HG03469 (cell line): ENCODE results near the gene ZNF613.
"Not testable (repeated sequence)": the region's sequence is repeated elsewhere in the genome, so short reads cannot be mapped to it uniquely, and the experiment has no call there.

ENCODE experiments used
- ATAC-seq: cut with Tn5 transposase; IDR thresholded peaks from one replicate; pipeline ENCODE4 v1.9.1; 2021; ENCODE audit warnings: mild to moderate bottlenecking, moderate library complexity, moderate number of reproducible peaks; ENCODE audit not compliant: unreplicated experiment

Gene ZNF613

DNA sequence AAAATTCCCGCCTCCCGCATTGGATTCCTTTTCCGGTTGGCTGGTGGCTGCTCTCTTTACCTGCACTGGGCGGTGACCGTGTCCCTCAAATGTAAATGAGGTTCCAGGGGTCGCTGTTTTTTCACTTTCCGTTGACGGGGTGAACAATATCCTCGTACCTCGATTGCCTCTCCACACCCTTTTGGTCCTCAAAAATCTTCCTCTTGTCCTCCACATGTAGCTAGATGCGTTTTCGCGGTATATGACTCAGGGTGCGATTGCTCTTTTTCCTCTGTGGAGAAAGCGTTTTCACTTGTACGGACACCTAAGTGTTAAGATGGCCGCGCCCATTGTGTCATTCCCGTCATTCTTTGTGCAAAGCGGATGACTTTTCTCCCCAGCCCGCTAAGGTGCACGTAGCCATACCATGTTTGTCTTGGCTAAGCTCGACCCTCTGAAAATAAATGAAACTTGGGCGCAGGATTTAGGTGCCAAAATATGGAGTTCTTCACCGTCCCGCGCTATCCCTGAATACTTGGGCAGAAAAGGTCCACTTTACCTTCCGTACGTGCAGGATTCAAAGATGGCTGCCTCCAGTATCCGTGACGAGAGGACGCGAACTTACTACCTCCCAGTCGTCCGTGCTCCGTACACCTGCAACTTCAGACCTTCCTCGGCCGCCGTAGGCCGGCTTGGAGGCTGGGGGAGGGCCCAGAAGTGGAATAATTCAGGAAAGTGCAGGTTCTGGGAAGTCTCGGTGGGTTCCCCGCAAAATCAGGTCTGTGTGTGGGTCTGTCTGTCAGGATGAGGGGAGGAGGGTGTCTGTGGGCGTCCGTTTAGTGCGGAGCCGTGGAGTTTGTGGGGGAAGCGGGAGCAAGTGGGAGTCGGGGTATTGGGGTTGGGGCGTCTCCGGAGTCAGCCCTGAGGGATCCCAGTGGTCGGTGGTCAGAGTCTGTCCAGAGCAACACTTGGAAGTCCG, at the start of gene ZNF613:
Gene ZNF613, plus strand, starts transcription at position 689 of the 958 bp plus-strand sequence. CDS start 8,749 bp downstream, outside the sequence.
- ATAC-seq: no peak

DNA sequence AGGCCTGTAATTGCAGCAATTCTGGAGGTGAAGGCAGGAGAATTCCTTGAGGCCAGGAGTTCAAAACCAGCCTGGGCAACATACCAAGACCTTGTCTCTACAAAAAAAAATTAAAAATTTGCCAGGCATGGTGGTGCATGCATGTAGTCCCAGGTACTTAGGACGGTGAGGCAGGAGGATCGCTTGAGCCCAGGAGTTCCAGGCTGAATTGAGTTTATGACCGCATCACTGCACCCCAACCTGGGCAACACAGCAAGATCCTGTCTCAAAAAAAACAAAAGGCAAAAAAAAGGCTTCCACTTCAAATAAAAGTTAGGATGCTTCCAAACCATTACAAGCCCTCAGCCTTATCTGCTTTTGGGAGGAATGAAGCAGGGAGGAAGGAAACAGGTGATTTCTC, 44.8 kb upstream of the ZNF613 start:
- no peak for ATAC-seq

DNA sequence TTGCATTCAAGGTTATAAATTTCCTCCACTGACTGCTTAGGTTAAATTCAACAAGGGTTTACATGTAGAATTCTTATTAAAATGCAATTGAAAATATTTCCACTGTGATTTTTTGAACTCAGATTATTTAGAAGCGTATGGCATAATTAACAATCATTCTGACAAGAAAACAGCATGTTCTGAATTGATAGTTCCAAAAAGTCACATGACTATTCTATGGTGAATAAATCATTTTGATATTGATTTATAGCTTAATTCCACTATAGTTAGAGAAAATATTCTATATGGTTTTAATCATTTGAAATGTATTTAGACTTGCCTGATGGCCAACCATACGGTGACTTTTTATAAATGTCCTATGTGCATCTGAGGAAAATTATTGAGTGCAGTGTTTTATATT, 42.6 kb upstream of the ZNF613 start:
- ATAC-seq: no peak

DNA sequence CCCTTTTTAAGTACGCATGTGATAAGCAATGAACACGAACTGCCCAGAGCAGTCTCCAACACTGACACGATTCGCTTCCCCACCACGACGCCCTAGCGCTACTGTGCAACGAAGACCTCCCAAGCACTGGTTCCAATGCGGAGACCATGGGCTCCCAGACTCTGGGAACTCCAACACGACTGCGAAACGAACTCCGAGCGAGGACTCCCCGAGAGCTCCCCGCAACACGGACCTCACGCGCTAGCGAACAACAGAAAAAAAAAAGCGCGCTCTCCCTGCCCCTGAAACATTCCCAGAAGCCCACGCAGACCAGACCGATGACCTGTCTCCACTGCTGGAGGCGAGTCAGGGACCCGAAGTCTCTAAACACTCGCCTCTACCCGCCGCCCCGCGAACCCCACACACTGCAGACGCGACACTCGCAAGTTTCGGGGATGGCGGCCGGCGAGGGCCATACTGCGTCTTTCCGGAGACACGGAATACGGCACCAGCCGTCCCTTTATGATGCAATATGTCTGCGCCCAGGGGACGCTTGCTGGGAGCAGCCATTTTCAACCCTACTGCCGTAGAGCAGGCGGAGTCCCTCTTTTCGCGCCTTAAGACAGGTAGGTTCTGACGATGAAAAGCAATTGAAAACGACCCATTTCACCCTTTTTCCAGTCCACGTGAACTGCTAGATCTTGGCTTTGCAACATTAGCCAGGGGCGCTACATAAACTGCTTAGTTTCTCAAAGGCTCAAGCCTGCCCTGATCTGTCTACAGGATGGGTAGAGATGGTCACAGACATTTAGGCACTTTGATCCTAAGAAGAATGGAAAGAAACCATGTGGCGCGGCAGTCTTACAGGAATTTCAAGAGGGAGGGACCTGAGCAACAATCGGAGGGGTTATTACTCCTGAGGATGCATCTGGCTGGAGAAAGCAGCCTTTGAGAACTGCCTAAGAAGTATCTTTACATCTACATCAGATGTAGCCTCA, 39.5 kb upstream of the ZNF613 start, which contains the start of gene ZNF577:
Gene ZNF577, minus strand, starts transcription at position 430 of the 977 bp plus-strand sequence. CDS start 7,569 bp downstream, outside the sequence.
- ATAC-seq: no peak

DNA sequence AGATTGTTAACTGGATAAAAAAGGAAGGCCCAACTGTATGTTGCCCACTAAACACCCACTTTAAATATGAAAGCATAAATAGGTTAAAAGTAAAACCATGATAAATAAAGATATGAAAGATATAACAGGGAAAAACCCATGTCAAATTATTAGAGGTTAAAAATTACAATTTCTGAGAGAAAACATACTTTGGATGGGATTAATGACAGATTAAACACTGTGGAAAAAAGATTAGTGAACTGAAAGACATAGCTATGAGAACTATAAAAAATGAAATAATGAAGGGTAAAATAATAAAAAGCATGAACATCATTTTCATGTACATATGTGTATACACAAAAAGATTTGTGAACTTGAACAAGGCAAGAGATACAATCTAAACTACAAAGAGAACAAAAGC, 37.3 kb upstream of the ZNF613 start:
- no peak for ATAC-seq

DNA sequence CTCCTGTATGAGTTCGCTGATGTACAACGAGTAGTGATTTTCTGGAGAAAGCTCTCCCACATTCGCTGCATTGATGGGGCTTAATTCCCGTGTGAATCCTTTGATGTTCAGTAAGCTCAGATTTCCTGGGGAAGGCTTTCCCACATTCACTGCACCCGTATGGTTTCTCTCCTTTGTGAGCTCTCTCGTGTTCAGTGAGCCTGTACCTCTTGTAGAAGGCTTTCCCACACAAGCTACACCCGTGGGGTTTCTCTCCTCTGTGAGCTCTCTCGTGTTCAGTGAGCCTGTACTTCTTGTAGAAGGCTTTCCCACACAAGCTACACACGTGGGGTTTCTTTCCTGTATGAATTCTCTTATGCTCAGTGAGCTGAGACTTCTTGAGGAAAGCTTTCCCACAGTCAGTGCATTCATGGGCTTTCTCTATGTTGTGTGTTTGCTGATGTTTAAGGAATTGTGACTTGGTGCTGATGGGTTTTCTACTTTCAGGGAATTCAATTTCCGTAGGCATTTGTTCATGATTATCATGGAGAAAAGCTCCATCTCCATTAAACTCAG, 36.0 kb upstream of the ZNF613 start:
- no peak for ATAC-seq

DNA sequence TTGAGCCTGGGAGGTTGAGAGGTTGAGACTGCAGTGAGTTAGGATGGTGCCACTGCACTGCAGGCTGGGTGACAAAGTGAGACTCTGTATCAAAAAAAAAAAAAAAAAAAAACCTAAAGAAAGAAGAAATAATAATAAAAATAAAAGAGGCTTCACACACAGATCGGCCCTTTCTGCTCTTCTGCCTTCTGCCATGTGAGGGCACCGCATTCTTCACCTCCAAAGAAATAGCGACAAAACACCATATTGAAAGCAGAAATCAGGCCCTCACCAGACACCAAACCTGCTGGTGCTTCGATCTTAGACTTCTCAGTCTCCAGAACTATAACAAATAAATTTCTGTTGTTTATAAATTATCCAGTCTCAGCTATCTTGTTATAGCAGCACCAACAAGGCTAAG, 25.4 kb upstream of the ZNF613 start:
- ATAC-seq: no peak

DNA sequence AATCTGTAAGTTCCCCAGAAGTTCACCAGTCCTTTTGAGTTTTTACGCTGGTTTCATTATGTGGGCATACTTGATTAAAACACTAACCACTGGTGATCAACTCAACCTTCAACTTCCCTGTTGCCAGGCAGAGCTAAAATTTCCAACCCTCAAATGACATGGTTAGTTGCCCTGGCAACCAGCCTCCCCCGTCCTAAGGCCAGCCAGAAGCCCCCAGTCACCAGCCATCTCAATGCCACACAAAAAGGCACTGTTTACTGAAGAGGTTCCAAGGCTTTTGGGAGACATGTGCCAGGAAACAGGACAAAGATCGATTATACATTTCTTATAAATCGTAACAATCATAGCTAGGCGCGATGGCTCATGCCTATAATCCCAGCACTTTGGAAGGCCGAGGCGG, 24.1 kb upstream of the ZNF613 start:
- no peak for ATAC-seq

DNA sequence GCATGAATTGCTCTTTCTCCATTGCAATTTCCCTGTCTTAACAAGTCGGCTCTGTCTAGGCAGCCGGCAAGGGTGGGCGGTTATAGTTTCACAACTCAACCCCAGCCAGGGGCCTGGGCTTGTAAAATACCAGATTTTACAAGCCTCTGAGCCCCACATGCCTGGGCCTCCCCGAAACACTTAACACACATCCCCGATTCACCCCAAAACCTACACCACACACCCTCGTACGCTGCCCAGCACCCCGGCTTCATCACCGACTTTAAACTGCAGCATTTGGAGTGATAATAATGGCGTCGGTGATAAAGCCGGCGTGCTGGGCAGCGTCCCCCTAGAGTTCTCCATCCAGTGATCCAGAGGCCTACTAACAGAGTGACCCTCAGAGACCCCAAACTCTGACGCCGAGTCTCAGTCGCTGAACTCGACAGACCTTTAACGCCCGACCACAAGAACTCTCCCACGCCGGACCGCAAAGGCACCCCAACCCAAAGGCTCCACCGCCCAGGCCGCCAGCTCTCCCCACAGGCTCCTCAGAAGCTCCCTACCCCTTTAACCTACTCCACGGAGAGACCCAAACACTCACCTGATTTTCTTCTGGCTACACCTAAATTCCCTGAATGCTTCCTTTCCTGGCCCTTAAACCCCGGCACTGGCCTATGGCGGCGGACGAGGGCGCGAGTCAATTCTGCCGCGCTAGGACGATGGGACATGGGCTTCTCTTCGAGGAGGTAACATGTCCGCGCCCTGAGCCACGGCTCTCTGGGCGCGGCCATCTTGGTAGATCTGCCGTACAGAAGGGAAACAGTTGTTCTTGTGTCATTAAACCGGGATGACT, 22.7 kb upstream of the ZNF613 start, which contains the start of gene ZNF649:
Gene ZNF649, minus strand, starts transcription at position 687 of the 835 bp plus-strand sequence. CDS start 4,910 bp downstream, outside the sequence.
- ATAC-seq: no peak

DNA sequence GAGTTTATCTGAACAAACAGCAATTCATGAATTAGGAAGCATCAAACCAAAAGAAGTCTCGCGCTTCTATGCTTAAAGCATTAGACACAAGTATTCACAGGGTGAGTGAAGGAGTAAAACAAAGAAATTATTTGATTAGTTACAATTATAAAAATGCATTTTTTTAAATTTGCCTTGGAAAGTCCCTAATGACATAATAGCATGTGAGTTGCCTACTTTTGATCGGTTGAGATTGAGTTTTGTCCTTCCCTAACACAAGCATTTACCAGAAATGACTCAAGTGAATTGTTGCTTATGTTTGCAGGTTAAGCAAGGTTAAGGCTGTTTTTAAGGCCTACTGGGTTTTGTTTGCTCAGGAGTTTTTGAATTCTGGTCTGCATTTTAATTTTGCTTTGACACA, 22.1 kb upstream of the ZNF613 start:
- ATAC-seq: no peak

DNA sequence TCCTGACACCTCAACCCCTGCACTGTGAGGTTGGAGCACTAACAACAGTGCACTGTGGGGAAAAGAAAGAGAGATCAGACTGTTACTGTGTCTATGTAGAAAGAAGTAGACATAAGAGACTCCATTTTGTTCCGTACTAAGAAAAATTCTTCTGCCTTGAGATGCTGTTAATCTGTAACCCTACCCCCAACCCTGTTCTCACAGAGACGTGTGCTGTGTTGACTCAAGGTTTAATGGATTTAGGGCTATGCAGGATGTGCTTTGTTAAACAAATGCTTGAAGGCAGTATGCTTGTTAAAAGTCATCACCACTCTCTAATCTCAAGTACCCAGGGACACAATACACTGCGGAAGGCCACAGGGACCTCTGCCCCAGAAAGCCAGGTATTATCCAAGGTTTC, 21.6 kb upstream of the ZNF613 start:
- ATAC-seq: not testable (repeated sequence)

DNA sequence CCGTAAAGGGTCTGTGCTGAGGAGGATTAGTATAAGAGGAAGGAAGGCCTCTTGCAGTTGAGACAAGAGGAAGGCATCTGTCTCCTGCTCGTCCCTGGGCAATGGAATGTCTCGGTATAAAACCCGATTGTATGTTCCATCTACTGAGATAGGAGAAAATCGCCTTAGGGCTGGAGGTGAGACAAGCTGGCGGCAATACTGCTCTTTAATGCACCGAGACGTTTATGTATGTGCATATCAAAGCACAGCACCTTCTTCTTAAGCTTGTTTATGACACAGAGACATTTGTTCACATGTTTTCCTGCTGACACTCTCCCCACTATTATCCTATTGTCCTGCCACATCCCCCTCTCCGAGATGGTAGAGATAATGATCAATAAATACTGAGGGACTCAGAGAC, 21.2 kb upstream of the ZNF613 start:
- not testable (repeated sequence) for ATAC-seq

DNA sequence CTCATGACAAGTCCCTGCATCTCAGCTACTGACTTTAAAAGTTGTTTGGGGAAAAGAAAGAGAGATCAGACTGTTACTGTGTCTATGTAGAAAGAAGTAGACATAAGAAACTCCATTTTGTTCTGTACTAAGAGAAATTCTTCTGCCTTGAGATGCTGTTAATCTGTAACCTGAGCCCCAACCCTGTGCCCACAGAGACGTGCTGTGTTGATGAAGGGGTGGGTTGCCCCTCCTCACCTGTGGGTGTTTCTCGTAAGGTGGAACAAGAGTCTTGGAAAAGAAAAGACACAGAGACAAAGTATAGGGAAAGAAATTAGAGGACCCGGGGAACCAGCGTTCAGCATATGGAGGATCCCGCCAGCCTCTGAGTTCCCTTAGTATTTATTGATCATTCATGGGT, 19.3 kb upstream of the ZNF613 start:
- ATAC-seq: not testable (repeated sequence)

DNA sequence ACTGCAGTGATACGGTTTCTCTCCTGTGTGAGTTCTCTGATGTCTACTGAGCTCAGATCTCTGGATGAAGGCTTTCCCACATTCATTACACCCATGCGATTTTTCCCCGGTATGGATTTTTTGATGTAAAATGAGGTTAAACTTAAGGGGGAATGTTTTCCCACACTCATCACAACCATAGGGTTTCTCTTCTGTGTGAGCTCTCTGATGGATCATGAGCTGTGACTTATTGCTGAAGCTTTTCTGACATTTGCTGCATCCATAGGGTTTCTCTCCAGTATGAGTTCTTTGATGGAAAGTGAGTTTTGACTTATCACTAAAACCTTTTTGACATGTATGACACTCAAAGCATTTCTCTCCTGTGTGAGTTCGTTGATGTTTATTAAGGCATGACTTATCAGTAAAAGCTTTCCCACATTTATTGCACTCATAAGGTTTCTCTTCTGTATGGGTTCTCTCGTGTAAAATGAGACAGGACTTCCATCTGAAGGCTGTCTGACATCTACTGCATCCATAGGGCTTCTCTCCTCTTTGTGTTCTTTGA, 11.9 kb upstream of the ZNF613 start:
- no peak for ATAC-seq

DNA sequence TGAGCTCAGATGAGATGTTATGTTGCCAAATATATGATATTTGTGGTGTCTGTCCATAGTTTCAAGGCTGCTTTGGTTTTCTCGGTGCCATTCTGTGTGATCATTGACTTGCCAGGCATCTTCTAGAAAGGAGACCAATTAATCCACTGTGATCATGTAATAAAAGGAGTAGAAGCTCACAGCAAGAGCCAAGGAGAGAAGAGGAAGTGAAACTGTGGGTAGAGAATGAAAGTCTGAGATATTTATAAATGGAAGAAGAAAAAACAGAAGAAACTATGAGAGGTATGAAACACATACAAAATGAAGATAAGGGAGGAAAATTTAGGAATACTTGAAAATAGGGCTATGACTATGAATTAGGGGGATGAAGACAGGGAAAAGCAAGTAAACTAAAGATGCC, 11.1 kb upstream of the ZNF613 start:
- no peak for ATAC-seq

DNA sequence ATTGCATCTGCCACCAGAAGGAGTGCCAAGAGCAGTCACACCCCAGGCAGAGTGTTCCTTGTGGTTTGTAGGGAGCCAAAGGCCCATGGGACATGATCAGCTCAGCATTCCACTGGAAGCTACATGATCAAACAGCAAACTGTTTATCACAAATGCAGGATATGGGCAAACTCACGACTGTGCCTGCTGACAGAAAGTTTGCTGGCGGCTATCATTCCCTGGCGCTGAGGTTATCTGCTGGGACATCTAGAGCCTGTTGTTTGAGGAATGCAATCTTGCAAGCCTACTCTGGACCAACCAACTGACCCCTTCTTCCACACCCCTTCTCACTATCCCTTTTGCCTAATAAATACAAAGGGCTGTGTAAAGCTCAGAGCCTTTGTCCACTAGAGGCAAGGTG, 7.7 kb upstream of the ZNF613 start:
- ATAC-seq: no peak

DNA sequence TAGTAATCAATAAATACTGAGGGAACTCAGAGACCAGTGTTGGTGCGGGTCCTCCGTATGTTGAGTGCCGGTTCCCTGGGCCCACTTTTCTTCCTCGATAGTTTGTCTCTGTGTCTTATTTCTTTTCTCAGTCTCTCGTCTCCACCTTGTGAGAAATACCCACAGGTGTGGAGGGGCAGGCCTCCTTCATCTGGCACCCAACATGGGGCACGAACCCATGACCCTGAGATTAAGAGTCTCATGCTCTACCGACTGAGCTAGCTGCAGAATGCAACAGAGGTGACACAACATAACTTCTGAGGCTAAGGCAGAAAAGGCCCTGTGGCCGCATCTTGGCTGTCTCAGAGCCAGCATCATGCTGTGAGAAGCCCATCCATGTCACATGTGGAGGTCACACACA, 5.3 kb upstream of the ZNF613 start:
- no peak for ATAC-seq

DNA sequence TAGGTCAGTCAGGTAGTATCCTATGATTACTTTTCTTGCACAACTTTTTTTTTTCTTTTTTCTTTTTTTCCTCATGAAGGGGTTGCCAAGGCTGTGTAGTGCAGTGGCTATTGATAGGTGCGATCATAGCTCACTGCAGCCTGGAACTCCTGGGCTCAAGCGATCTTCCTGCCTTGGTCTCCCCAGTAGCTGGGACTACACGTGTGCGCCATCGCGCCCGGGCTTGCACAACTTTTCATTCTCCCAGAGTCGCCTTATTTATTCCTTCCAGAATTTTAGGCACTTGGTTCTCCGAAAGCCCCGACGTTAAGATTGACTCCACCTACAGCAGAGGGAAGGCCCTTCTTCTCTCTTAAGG, 867 bp upstream of the ZNF613 start:
- ATAC-seq: no peak

DNA sequence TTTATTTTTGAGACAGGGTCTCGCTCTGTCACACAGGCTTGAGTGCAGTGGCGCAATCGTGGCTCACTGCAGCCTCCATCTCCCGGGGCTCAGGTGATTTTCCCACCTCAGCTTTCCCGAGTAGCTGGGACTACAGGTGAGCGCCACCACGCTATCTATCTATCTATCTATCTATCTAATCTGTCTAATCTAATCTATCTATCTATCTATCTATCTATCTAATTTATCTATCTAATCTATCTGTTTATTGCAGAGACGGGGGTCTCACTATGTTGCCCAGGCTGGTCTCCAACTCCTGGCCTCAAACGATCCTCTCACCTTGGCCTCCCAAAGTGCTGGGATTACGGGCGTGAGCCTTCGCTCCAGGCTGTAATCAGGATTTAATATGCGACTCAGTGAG, 587 bp downstream of the ZNF613 start:
- no peak for ATAC-seq

DNA sequence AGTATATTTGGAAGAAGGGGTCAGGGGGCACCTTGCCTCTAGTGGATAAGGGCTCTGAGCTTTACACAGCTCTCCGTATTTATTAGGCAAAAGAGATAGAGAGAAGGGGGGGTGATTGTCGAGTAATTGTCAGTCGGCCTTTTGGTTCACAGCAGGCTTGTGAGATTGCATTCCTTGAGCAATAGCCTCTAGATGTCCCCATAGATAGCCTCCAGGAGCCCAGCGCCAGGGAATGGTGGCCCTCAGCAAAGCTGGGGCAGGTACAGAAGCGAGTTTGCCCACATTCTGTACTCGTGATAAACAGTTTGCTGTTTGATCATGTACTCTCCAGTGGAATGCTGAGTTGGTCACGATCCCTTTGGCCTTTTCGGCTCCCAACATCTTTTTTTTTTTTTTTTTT, 4.6 kb downstream of the ZNF613 start:
- no peak for ATAC-seq
